ENCODE results near the gene NTHL1. TPM values are rescaled to one million over a fixed set of nuclear protein-coding genes. Genes with fewer than 3 reads are reported as not detected.

NTHL1 gene
- 10 to 100 TPM in 3 of 4 donors, 1 to 10 TPM in 1; 6.1 to 38.7 (median 25.0) TPM for total RNA-seq

DNA sequence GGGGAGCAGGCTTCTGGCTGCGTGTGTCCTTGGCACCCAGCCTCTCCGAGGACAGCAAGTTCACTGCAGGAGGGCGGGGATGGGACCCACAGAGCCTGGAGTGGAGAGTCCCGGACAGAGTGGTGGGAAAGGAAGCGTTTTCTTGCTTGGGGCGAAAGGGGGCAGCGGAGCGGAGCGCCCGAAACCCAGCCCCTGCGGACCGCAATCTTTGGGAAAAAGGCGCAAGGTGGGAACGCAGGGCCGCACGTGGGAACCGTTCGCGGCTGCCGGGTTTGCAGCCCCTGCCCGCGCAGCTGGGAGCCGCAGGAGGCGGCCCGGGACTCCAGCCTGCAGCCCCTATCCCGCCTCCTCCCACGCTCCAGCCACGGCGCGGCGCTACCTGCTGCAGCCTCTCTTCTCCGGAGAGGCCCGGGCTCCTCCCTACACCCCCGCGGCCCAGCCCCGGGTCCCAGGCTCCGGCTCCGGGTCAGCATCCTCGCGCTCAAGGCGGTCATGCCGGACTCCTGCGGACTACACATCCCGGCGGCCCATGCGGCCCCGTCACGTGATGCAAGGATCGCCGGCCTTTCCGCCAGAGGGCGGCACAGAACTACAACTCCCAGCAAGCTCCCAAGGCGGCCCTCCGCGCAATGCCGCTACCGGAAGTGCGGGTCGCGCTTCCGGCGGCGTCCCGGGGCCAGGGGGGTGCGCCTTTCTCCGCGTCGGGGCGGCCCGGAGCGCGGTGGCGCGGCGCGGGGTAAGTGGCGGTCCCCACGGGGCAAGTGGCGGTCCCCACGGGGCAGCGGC lies at the start of gene NTHL1, which contains the start of gene TSC2:
TSS of gene NTHL1 (minus strand) at position 505 of the 786 bp plus-strand sequence. CDS start at position 494, 11 bp downstream.
TSS of gene TSC2 (plus strand) at position 656 of the 786 bp plus-strand sequence. CDS start 631 bp downstream, outside the sequence.
- TF ChIP-seq, protein P1, sequence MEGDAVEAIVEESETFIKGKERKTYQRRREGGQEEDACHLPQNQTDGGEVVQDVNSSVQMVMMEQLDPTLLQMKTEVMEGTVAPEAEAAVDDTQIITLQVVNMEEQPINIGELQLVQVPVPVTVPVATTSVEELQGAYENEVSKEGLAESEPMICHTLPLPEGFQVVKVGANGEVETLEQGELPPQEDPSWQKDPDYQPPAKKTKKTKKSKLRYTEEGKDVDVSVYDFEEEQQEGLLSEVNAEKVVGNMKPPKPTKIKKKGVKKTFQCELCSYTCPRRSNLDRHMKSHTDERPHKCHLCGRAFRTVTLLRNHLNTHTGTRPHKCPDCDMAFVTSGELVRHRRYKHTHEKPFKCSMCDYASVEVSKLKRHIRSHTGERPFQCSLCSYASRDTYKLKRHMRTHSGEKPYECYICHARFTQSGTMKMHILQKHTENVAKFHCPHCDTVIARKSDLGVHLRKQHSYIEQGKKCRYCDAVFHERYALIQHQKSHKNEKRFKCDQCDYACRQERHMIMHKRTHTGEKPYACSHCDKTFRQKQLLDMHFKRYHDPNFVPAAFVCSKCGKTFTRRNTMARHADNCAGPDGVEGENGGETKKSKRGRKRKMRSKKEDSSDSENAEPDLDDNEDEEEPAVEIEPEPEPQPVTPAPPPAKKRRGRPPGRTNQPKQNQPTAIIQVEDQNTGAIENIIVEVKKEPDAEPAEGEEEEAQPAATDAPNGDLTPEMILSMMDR (IDR thresholded peaks at IDR 0.05) = peak in 4 of 6 experiments; percentile 29 to 69 (median 43)
- peak in 1 of 2 donors; percentile 69 for TF ChIP-seq POLR2A (IDR thresholded peaks at IDR 0.05)
- Histone ChIP-seq H3K27ac (peak within 1 kb of the TSS; percentile 11 to 77 (median 66)), H3K36me3 (peaks cover 0 to 5% of the 10 kb centered on the region in 2 donors), H3K4me3 (replicated peaks in 1 of 3) (peak within 1 kb of the TSS; percentile 36 to 96 (median 87)), H3K9me3 (no peaks in the 10 kb centered on the region), H3K27me3 (no peaks in the 10 kb centered on the region), H3K4me1 (peaks cover 23 to 40% of the 10 kb centered on the region in 2 donors)
- peak; percentile 97 for DNase-seq
- intact Hi-C loops (cut with DNase I) = no loop called here
- WGBS, 2 donors = 2% methylated on average over 14 of the region's 81 CpGs; no CpG with 5 or more reads in 1 of the 2 donors

DNA sequence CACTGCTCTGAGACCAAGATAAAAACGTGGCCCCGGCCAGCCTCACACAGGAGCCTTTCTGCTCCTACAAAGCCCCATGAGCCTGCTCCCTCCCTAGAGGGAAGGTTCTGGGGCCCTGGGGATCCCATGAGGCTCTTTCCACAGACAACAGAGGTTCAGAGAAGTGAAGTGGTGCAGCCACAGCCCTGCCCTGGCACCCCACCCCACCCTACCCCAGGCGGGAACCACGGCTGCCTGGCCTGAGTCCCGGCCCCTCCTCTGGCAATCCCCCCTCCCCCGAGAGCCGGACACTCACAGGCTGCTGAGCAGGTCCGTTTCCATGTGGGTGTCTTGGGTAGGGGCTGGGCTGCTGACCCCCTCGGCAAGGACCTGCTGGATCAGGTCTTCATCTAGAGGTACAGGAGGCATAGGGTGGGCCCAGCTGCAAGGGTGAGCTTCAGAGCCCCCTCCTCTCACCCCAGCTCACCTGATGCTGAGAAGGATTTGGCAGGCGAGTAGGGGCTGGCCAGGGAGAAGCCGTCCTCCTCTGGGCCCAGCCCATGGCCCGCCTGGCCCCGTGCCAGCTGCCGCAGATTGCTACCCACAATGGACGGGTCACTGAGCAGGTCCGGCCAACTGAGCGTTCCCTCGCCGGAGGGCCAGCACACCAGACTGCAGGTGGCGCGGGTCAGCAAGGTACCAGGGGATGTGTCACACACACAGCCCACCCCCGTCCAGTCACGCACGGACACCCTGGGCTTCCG lies 49.4 kb upstream of the NTHL1 start:
- H3K27me3 ChIP-seq = no peaks in the 10 kb centered on the region
- intact Hi-C loops (cut with DNase I) = no loop called here
- H3K36me3 ChIP-seq = peaks cover 7 to 15% of the 10 kb centered on the region in 2 donors
- H3K9me3 ChIP-seq = no peaks in the 10 kb centered on the region
- 38 to 48% methylated on average over 3 to 9 of the region's 25 CpGs for WGBS, 2 donors
- TF ChIP-seq, protein P1 (IDR thresholded peaks at IDR 0.05) = peak in 1 of 6 experiments; percentile 29
- no peak for TF ChIP-seq POLR2A (IDR thresholded peaks at IDR 0.05)
- peak overlapping the region; percentile 58 to 86 (median 74) for H3K27ac ChIP-seq
- peak; percentile 89 for DNase-seq
- no peak overlapping the region for H3K4me3 ChIP-seq (replicated peaks in 1 of 3)
- H3K4me1 ChIP-seq = peaks cover 25 to 29% of the 10 kb centered on the region in 2 donors

DNA sequence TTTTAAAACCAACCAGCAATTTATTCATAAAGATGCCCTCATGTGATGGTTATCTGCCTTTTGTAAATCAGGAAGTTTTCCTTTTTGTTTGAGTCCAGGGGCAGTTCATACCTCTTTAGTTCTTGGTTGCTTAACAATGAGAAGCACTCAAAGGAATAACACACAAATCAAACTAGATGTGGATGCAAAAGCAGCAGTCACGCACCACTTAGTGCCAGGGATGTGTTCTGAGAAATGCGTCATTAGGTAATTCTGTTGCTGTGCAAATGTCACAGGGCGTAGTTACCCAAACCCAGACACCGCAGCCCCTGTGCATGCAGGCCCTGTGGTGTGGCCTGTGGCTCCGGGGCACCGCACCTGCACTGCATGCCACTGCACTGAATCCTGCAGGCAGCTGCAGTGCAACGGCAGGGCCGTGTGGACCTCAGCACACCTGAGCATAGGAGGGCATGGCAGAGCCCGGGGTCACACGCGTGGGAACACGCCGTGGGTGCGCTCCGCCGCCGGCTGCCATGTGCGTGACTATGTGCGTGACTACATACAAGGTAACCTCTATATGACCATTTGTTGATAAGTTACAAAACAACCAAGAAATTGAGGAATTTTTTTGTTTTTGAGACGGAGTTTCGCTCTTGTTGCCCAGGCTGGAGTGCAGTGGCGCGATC lies 48.4 kb upstream of the NTHL1 start:
- Histone ChIP-seq H3K27ac (peak overlapping the region; percentile 60 to 86 (median 74)), H3K27me3 (no peaks in the 10 kb centered on the region), H3K36me3 (peaks cover 7 to 12% of the 10 kb centered on the region in 2 donors), H3K4me1 (peaks cover 29 to 31% of the 10 kb centered on the region in 2 donors), H3K4me3 (replicated peaks in 1 of 3) (no peak overlapping the region), H3K9me3 (no peaks in the 10 kb centered on the region)
- intact Hi-C loops (cut with DNase I) = no loop called here
- peak; percentile 77 to 80 for DNase-seq
- 84 to 85% methylated on average over 23 of the region's 23 CpGs for WGBS, 2 donors
- no peak for TF ChIP-seq POLR2A (IDR thresholded peaks at IDR 0.05)
- TF ChIP-seq, protein P1 (IDR thresholded peaks at IDR 0.05) = no peak

DNA sequence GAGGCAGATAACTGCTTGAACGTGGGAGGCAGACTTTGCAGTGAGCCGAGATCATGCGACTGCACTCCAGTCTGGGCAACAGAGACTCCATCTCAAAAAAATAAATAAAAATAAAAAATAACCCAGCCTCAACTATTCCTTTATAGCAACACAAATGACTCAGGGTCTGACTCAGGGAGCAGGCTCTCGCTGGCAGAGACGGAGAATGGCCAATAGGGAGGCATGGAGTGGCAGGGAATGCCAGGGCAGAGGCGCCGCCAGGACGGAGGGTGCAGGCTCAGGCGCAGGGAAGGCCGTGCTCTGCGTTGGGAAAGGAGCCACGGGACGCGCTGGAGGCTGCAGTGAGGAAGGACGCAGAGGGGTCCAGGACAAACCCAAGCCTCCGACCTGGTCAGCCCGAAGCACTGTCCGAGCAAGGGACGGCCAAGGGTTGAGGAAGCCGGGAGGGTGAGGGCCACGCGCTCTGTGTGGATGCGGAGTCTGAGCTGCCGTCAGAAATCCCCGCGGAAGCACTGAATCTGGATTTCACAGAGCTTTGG lies 47.8 kb upstream of the NTHL1 start:
- Histone ChIP-seq H3K9me3 (no peaks in the 10 kb centered on the region), H3K4me3 (replicated peaks in 1 of 3) (no peak overlapping the region), H3K27me3 (no peaks in the 10 kb centered on the region), H3K4me1 (peaks cover 34% of the 10 kb centered on the region in 2 donors), H3K27ac (peak overlapping the region; percentile 47 to 86 (median 60)), H3K36me3 (peaks cover 7 to 12% of the 10 kb centered on the region in 2 donors)
- 93 to 94% methylated on average over 26 of the region's 26 CpGs for WGBS, 2 donors
- TF ChIP-seq, protein P1 (IDR thresholded peaks at IDR 0.05) = no peak
- TF ChIP-seq POLR2A (IDR thresholded peaks at IDR 0.05) = no peak
- no peak for DNase-seq
- intact Hi-C loops (cut with DNase I) = no loop called here
